Measurements from ENCODE around the gene SSR4. TPM values are rescaled to one million over a fixed set of nuclear protein-coding genes. Genes with fewer than 3 reads are reported as not detected.

SSR4 gene
- total and polyA plus RNA-seq, 2 of the 13 experiments (the other 11 are each of a cell fraction or from before 2014, with no cell fraction given), result 214 to 288 TPM

DNA sequence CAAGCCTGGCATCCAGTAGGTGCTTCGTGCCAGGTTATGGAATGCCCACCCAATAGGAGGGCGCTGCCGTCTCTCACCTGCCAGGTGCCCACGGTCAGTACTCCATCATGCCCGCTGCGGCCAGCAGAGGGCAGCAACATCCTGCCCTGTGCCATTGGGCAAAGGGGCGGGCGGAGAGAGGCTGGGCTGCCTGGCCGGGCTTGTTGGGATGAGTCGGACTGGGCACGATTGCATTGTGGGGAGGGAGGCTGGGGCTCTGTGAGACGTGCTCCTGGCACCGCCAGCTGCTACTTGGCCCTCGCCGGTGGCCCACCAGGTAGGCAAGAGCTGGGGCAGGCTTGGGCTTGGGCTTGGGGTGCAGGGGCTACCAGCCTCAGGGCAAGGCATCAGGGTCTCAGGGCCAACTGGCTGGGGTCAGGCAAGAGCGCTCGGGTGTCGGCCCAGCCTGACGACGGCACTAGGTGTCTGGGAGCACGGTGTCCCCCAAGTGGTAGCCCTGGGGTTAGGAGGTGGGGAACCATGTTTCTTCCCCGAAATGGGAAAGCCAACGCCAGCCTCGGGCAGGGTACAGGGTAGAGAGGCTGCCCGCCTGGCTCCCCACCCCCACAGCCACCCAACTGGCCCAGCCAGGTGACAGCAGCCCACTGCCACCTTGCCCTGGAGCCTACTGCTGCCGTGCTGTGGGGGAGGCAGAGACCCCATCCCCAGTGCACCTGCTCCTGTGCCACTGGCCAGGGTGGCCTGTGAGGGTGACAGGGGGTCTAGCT is 30.3 kb upstream of the SSR4 start, which contains the start of gene PLXNB3 (continued):
- TF ChIP-seq, protein P1, sequence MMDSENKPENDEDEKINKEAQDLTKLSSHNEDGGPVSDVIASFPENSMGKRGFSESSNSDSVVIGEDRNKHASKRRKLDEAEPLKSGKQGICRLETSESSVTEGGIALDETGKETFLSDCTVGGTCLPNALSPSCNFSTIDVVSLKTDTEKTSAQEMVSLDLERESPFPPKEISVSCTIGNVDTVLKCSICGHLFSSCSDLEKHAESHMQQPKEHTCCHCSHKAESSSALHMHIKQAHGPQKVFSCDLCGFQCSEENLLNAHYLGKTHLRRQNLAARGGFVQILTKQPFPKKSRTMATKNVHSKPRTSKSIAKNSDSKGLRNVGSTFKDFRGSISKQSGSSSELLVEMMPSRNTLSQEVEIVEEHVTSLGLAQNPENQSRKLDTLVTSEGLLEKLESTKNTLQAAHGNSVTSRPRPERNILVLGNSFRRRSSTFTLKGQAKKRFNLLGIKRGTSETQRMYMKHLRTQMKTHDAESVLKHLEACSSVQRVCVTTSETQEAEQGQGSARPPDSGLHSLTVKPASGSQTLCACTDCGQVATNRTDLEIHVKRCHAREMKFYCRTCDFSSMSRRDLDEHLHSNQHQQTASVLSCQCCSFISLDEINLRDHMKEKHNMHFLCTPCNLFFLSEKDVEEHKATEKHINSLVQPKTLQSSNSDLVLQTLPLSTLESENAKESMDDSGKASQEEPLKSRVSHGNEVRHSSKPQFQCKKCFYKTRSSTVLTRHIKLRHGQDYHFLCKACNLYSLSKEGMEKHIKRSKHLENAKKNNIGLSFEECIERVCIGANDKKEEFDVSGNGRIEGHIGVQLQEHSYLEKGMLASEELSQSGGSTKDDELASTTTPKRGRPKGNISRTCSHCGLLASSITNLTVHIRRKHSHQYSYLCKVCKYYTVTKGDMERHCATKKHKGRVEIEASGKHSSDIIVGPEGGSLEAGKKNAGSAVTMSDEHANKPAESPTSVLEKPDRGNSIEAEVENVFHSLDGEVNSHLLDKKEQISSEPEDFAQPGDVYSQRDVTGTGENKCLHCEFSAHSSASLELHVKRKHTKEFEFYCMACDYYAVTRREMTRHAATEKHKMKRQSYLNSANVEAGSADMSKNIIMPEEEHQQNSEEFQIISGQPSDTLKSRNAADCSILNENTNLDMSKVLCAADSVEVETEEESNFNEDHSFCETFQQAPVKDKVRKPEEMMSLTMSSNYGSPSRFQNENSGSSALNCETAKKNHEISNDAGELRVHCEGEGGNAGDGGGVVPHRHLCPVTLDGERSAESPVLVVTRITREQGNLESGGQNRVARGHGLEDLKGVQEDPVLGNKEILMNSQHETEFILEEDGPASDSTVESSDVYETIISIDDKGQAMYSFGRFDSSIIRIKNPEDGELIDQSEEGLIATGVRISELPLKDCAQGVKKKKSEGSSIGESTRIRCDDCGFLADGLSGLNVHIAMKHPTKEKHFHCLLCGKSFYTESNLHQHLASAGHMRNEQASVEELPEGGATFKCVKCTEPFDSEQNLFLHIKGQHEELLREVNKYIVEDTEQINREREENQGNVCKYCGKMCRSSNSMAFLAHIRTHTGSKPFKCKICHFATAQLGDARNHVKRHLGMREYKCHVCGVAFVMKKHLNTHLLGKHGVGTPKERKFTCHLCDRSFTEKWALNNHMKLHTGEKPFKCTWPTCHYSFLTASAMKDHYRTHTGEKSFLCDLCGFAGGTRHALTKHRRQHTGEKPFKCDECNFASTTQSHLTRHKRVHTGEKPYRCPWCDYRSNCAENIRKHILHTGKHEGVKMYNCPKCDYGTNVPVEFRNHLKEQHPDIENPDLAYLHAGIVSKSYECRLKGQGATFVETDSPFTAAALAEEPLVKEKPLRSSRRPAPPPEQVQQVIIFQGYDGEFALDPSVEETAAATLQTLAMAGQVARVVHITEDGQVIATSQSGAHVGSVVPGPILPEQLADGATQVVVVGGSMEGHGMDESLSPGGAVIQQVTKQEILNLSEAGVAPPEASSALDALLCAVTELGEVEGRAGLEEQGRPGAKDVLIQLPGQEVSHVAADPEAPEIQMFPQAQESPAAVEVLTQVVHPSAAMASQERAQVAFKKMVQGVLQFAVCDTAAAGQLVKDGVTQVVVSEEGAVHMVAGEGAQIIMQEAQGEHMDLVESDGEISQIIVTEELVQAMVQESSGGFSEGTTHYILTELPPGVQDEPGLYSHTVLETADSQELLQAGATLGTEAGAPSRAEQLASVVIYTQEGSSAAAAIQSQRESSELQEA (CRISPR knock-in tag; IDR thresholded peaks at IDR 0.05; ENCODE audit: not compliant biosample characterization), result no peak
- TF ChIP-seq ZNF264 (CRISPR knock-in tag; IDR thresholded peaks at IDR 0.05) (no peak), PITX1 (CRISPR knock-in tag; IDR thresholded peaks at IDR 0.05) (no peak), ZSCAN12 (CRISPR knock-in tag; IDR thresholded peaks at IDR 0.05) (no peak), SP1 (IDR thresholded peaks at IDR 0.05) (no peak), SP1 (CRISPR knock-in tag; IDR thresholded peaks at IDR 0.05) (peak; percentile 62), ZNF350 (CRISPR knock-in tag; IDR thresholded peaks at IDR 0.05; ENCODE audit: borderline replicate concordance, low read depth) (no peak), PAF1 (CRISPR knock-in tag; IDR thresholded peaks at IDR 0.05) (no peak), FOSL1 (CRISPR knock-in tag; IDR thresholded peaks at IDR 0.05; ENCODE audit: borderline replicate concordance) (no peak), SAP130 (CRISPR knock-in tag; IDR thresholded peaks at IDR 0.05; ENCODE audit: low read depth) (peak; percentile 58), SOX13 (IDR thresholded peaks at IDR 0.05) (no peak), SOX13 (CRISPR knock-in tag; conservative IDR thresholded peaks at IDR 0.05 in 1 of 2, IDR thresholded peaks at IDR 0.05 in 1 of 2) (no peak), NFYC (CRISPR knock-in tag; IDR thresholded peaks at IDR 0.05) (0 out of 2 replicates have a peak, but pooled peaks have one; percentile 11), GATAD2A (CRISPR knock-in tag; IDR thresholded peaks at IDR 0.05) (peak; percentile 54), NCOA2 (CRISPR knock-in tag; IDR thresholded peaks at IDR 0.05) (no peak), ZNF713 (CRISPR knock-in tag; IDR thresholded peaks at IDR 0.05) (no peak), ISL2 (CRISPR knock-in tag; IDR thresholded peaks at IDR 0.05) (no peak)
- TF ChIP-seq, protein P2, sequence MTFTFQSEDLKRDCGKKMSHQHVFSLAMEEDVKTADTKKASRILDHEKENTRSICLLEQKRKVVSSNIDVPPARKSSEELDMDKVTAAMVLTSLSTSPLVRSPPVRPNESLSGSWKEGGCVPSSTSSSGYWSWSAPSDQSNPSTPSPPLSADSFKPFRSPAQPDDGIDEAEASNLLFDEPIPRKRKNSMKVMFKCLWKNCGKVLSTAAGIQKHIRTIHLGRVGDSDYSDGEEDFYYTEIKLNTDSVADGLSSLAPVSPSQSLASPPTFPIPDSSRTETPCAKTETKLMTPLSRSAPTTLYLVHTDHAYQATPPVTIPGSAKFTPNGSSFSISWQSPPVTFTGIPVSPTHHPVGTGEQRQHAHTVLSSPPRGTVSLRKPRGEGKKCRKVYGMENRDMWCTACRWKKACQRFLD (CRISPR knock-in tag; IDR thresholded peaks at IDR 0.05; ENCODE audit: borderline replicate concordance), result no peak
- TF ChIP-seq, protein P3, sequence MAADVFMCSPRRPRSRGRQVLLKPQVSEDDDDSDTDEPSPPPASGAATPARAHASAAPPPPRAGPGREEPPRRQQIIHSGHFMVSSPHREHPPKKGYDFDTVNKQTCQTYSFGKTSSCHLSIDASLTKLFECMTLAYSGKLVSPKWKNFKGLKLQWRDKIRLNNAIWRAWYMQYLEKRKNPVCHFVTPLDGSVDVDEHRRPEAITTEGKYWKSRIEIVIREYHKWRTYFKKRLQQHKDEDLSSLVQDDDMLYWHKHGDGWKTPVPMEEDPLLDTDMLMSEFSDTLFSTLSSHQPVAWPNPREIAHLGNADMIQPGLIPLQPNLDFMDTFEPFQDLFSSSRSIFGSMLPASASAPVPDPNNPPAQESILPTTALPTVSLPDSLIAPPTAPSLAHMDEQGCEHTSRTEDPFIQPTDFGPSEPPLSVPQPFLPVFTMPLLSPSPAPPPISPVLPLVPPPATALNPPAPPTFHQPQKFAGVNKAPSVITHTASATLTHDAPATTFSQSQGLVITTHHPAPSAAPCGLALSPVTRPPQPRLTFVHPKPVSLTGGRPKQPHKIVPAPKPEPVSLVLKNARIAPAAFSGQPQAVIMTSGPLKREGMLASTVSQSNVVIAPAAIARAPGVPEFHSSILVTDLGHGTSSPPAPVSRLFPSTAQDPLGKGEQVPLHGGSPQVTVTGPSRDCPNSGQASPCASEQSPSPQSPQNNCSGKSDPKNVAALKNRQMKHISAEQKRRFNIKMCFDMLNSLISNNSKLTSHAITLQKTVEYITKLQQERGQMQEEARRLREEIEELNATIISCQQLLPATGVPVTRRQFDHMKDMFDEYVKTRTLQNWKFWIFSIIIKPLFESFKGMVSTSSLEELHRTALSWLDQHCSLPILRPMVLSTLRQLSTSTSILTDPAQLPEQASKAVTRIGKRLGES (CRISPR knock-in tag; IDR thresholded peaks at IDR 0.05; ENCODE audit: borderline replicate concordance), result no peak
